SHP77 (cell line): Measurements from ENCODE around the gene CYP4F11.
A peak's percentile ranks its signal among the peaks of the same experiment; 100 is the strongest.
"Not testable (repeated sequence)": the region's sequence is repeated elsewhere in the genome, so short reads cannot be mapped to it uniquely, and the experiment has no call there.

Source experiments
- DNase-seq, 2 experiments: peaks; one replicate each; lab custom pipeline; 2025; lab: John Stamatoyannopoulos, UW

The CYP4F11 gene

GRCh38 chr19:15934332-15935078 is at the start of gene CYP4F11:
Gene CYP4F11, minus strand, starts transcription at chr19:15934529. Its CDS starts 121 bp downstream, at chr19:15934408.
- peak; percentile 91 to 96 for DNase-seq

DNA sequence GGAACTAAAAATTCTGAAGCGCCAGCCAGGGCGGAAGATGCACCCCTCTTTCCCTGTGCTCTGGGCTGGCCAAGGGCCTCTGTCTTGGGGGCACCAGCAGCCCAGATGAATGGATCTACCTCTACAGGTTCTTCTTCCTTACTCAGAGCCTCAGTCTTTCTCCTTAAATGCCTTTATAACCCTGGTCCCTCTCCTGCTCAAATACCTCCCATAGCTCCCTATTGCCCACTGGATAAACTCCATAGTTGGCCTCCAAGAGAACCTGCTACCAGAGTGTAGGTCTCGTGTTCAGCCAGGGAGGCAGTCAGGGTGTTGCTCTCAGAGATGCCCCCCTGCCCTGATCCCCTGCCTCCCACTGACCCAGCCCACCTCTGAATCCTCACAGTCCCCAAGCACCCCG is 45.0 kb upstream of the CYP4F11 start:
- no peak for DNase-seq

DNA sequence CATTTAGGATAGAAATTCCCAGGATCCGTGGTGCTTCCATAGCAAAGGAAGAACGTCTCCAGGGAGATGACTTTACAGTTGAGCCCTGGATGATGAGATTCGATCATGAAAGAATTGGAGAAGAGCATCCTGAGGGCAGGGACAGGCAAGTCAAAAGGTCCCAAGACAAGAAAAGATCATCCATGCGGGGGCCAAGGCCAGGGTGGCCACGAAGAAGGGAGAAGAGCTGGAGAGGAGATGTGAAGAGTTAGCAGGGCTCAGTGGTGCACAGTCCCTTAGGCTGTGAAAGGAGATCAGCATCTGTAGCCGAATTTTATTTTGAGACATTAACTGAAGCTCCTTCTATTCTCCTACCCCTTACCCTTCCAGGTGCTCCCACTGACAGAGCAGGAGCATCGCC is 43.4 kb upstream of the CYP4F11 start:
- no peak for DNase-seq

DNA sequence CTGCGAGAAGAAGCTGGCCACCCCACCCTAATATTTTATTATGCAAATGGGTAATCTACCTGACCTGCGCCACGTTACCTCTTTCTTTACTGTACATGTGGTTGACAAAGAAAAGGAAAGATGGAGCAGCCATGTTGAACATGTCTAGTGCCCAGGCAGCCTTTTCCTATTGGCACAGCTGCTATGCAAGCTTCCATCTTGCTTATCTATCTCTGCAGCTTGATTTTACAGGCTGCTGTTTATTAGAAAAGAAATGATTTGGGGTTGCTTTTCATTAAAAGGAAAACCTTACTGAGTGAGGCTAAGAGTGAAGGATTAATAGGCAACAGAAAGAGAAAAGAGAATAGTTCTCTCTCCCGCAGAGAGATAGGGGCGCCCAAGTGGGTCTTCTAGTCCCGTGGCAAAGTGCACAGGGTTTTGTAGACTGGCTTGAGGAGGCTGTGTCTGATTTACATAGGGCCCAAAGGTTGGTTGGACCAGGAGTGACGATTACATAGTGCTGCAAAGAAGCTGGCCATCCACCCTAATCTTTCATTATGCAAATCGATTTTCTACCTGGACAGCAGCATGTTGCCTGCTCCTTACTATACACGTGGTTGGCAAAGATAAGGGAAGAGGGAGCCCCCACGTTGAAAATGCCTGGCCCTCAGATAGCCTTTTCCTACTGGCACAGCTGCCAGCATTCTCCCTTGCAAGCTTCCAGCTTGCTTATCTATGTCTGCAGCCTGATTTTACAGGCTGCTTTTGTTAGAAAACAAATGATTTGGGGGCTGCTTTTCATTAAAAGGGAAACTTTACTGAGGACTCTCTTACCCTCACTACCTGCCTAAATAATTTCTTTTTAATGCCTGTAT is 42.7 kb upstream of the CYP4F11 start:
- DNase-seq, result no peak

- no peak for DNase-seq
Measured at GRCh38 chr19:15974856-15975255, 40.5 kb upstream of the CYP4F11 start.

DNA sequence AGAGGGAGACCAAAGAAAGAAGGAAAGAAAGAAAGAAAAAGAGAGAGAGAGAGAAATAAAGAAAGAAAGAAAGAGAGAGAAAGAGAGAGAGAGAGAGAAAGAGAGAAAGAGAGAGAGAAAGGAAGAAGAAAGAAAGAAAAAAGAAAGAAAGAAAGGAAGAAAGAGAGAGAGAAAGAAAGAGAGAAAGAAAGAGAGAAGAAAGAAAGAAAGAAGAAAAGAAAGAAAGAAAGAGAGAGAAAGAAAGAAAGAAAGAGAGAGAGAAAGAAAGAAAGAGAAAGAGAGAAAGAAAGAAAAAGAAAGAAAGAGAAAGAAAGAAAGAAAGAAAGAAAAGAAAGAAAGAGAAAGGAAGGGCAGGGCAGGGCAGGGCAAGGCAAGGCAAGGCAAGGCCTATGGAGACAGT is 37.7 kb upstream of the CYP4F11 start:
- not testable (repeated sequence) for DNase-seq

DNA sequence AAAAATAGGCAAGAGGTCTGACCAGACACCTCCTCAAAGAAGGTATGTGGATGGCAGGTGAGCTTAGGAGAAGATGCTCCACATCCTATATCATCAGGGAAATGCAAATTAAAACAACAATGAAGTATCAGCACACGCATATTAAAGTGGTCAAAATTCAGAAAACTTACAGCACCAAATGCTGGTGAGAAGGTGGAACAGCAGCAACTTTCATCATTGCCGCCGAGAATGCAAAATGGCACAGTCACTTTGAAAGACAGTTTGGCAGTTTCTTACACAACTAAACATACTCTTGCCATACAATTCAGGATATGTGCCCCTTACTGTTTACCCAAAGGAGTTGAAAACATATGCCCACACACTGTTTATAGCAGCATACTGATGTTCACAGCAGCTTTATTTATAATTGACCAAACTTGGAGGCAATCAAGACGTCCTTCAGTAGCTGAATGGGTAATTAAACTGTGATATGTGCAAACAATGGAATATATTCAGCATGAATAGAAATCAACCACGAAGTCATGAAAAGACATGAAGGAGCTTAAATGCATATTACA is 37.0 kb upstream of the CYP4F11 start:
- no peak for DNase-seq

GRCh38 chr19:15964231-15964630 is 29.9 kb upstream of the CYP4F11 start:
- DNase-seq, result no peak

DNA sequence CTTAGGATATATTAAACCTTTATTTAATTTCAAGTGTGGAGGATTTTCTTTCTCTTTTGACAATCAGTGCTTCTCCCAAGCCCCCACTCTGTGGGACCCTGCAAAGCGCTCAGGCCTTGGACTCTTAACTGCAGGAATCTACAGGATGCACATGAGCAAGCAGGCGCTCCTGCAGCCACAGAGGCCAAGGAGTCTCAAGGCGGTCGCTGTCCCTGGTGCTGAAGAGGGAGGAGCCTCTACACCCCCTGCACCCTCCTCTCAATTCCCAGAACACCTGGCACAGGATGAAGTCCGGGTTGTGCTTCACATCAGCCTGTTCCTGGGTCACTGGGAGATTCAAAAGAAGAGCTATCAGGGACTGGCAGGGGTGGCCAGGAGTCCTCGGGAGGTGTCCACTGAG is 28.0 kb upstream of the CYP4F11 start:
- no peak for DNase-seq

DNA sequence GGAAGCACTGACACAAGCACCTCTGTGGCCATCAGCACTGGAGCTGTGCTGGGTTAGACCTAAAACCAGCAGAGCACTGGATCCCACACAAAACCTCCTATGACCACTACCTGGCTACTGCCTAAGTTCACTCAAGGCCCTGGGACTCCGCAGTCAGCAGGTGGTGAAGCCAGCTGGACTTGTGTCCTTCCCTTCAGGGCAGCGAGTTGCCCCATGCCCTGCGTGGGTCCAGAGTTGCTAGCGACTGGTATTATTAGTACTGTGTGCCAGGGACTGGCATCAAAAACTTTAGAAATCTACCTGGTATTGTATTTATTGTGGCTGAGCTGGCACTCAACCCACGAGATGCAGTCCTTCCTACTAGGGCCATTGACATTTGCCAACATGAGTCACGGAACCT is 20.5 kb upstream of the CYP4F11 start:
- DNase-seq, result no peak

DNA sequence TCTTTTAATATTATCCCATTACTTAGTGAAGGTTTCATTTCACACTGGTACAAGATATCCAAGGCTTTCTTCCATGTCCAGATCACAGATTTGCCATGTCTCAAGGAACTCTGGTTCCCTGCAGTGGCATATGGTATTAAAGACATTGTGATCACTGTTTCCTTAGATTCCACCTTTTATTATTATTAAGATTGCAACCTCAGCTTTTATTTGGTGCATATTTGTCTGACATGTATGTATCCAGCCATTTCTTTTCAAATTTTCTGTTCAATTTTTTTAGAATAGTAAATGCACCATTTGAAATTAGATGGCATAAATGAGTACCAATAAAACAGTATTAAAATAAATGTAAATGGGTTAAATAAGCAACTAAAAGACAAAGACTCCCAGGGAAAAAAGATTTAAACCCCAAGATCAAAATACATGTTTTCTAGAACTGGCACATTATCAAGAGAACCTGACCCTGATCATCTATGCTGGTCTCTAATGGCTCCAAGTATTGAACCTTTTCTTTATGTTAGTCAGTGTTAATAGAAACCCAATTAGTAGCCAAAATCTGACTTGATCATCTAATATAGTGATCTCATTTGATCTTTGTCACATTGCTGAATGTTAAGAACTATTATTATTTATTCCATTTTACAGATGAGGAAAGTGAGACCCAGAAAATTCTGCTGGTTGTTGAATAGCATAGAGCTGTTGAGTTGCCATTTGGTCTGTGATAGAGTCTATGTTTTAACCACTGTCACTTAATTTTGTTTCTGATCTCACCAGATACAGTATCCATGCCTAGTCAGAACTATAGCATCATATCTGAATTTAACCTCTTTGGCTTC is 14.1 kb upstream of the CYP4F11 start, which contains the start of gene OR10H4:
Gene OR10H4, plus strand, starts transcription at position 786 of the 836 bp plus-strand sequence. Its CDS starts 0 bp downstream, at position 786.
- DNase-seq, result no peak

DNA sequence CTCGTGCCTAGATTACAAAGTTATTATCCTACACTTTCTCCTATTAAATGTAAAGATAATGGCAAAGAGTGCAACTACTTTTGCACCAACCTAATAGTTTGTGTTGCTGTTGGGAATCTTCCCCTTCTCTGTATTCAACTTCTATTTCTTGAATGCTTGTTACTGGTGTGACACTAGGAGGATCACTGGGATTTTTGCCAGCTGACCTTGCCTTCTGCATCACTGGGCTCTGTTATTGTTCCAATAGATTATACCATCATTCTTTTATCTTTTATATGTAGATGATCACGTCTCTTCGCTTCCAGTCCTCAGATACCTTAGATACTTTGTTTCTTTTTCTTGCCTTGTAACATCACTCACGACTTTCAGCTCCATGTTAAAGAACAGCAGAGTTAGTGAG is 11.0 kb upstream of the CYP4F11 start:
- no peak for DNase-seq

DNA sequence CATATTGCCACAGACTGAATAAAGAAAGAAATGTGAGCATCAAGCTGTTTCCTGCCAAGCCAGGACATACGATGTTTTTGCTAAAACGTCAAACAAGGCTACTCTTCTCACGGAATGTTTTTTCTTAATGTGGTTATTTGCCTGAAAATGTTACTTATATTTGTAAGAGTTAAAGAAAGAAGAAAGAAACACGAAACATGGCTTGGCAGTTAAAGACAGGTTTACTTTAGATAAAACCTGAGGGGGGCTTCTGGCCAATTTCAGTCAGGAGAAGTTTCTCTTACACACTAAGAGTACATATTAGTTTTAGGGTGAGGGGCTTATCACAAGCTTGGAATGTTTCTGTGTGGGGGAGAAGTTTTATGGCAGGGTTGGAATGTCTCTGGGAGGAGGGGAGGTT is 10.1 kb upstream of the CYP4F11 start:
- DNase-seq, result no peak

DNA sequence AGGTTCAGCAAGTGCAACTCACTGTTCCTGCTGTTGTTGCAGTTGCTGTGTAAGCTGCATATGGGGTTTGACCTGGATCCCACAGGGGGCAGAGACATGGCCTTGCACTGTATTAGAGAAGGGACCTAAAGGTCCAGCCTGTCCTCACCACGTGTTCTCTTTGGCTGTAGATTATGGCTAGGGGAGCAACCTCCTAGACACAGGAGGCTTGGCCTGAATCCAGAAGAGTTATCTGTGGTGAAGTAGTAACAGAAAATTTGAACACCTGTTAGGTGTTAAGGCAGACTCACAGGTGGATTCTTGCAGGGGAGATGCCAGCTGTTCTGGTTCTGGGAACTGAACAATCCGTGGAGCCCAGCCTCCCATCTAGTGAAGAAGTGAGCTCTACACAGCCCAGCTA is 3.4 kb upstream of the CYP4F11 start:
- DNase-seq, result no peak

DNA sequence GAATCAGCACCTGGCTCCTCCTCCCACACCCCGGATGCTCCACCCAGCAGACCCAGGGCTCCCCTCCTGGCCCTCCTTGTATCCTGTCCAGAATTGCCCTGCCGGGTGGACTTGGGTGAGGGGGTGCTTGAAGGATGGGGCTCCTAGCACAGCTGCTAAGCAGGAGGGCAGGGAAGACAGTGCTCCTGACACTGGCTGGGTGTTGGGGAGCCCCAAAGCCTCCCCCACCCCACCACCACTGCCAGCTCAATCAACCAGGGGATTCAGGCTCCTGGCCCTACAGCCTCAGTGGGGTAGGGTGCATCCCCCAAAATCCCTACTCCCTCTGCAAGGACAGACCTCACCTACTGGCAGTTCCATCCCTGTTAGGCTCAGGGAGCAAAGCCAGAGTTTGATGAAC is 2.6 kb upstream of the CYP4F11 start:
- DNase-seq, result no peak

DNA sequence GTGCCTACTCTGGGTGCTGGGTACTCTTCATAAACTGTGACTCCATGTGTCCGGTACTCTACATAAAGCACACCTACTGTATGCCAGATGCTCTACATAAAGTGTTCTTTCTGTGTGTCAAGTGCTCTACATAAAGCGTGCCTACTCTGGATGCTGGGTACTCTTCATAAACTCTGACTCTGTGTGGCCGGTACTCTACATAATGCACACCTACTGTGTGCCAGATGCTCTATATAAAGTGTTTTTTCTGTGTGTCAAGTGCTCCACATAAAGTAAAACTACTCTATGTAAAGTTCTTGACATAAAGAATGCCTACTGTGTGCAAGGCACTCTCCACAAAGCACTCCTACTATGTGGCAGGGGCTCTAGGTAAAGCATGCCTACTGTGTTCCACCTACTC is 1.8 kb upstream of the CYP4F11 start:
- no peak for DNase-seq

DNA sequence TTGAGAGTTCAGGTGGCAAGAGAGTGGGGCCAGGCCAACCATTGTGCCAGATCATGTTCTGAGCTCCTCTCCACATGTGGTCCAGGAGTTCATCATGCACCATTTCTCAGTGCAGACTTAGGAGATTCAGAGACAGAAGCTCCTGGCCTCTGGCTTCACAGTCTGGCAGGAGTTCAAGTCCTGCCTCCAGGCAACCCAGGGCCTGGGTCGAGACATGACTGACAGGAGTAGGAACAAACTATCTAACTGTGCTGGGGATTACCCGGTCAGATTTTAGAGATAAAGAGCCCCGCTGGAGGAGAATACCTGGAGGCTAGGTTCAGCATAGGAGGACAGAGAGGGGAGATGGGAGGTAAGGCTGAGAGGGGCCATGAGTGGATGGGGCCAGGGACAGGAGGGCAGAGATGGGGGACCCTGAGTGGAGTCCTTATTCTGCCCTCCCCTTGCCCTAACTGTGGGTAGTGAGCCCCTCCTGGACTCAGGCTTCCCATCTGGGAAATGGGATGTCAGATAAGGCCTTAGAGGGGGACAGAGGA is 906 bp upstream of the CYP4F11 start:
- DNase-seq, result peak in 1 of 2 experiments; percentile 25

- not testable (repeated sequence) for DNase-seq
Measured at GRCh38 chr19:15933761-15934331, 483 bp downstream of the CYP4F11 start.

- no peak for DNase-seq
Measured at GRCh38 chr19:15928321-15928720, 6.0 kb downstream of the CYP4F11 start.

DNA sequence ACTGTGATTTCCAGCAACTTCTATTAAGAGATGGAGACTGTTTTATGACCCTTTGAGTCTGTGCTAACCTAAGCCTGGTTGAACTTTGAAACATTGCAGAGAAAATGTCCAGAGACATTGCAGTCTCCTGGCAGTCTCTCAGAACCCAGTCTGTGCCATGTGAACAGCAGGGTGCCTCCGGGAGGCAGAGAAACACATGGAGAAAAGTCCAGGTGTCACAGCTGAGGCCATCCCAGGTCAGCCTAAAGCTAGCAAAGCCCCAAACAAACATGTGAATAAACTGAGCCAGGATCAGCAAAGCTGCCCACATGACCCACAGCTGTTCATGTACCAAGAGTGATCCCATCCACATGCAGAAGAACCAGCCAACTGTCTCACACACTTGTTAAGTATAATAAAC is 7.8 kb downstream of the CYP4F11 start:
- DNase-seq, result no peak

DNA sequence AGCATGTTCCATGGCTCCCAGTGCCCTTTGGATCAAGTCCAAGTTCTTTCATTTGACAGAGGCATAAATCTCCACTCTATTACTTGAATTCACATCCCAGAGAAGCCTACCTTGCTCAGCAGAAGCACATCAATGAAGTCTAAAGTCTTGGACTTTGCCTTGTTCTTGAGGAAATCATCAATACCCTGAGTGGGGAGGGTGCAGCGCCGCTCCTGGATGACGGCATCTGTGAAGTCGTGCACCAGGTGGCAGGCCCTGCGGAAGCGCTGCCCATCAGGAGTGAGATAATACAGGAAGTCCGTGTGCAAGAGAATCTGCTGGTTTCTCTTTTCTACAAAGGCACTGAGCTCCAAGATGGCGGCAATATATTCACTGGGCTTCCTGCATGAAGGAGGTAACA is 10.6 kb downstream of the CYP4F11 start:
- DNase-seq, result no peak
